Sigmoid colon (tissue), 7 donors: ENCODE results near the gene ZNF644. TPM values are rescaled to one million over a fixed set of nuclear protein-coding genes. Genes with fewer than 3 reads are reported as not detected.

ENCODE experiments used
- DNase-seq: peaks from one replicate; pipeline ENCODE4 v3.0.0-alpha.2; 2019
- H3K27ac ChIP-seq, 4 donors: fragments of 200-600 bp; sonication (generic); one replicate each; pipeline ENCODE4 v1.5.1; 2016 to 2019; ENCODE audit warnings: mild to moderate bottlenecking in 1 of 4
- H3K27me3 ChIP-seq, 3 donors: fragments of 200-600 bp; sonication (generic); one replicate each; pipeline ENCODE4 v1.5.1; 2019; ENCODE audit warnings: mild to moderate bottlenecking in 1 of 3
- H3K36me3 ChIP-seq, 4 donors: fragments of 200-600 bp; sonication (generic); one replicate each; pipeline ENCODE4 v1.5.1; 2016 to 2019
- H3K4me1 ChIP-seq, 4 donors: fragments of 200-600 bp; sonication (generic); one replicate each; pipeline ENCODE4 v1.5.1; 2017 to 2019
- H3K4me3 ChIP-seq, 4 donors: fragments of 200-600 bp; sonication (generic); one replicate each; pipeline ENCODE4 v1.5.1; 2017 to 2019; ENCODE audit warnings: mild to moderate bottlenecking in 2 of 4, moderate library complexity in 1 of 4
- H3K9me3 ChIP-seq, 4 donors: fragments of 200-600 bp in 3 of 4; sonication (generic) in 3 of 4; one replicate each; pipeline versions ENCODE4 v1.5.1 to v1.6.1; 2013 to 2019
- EP300 ChIP-seq, 4 donors: sonication (generic); formaldehyde crosslinking; IDR thresholded peaks; one replicate each; pipeline ENCODE4 v1.6.1; 2017; ENCODE audit warnings: antibody characterized with exemption in 4 of 4
- POLR2A ChIP-seq, 2 donors: fragments of 450-650 bp; IDR thresholded peaks; one replicate each; pipeline ENCODE4 v1.6.1; 2016; ENCODE audit warnings: antibody characterized with exemption in 2 of 2, mild to moderate bottlenecking in 2 of 2, moderate library complexity in 2 of 2
- POLR2AphosphoS5 ChIP-seq, 4 donors: sonication (generic); formaldehyde crosslinking; IDR thresholded peaks; one replicate each; pipeline ENCODE4 v1.6.1; 2017; ENCODE audit warnings: antibody characterized with exemption in 4 of 4
- WGBS, 2 donors: extraction: QIAGEN DNeasy Blood & Tissue Kit; methylation state at CpG; one replicate each; pipeline ENCODE4 v1.1.7; 2013; 5-methylcytosine and 5-hydroxymethylcytosine counted together
- intact Hi-C: fragments of 100-400 bp; cut with DNase I; formaldehyde crosslinking; loops from one replicate; pipeline ENCODE4 v1.15.1; 2023
- polyA plus RNA-seq, 3 donors: library from polyadenylated mRNA; stranded (reverse); fragments of 200-250 nt; gene quantifications; one replicate each; pipeline ENCODE4 v1.2.3, GENCODE V29; 2013
- total RNA-seq, 4 donors: library from RNA; depleted of rRNA; stranded (reverse); fragments of >200 nt; gene quantifications; one replicate each; pipeline ENCODE4 v1.1.0, GENCODE V29; 2016
- TF ChIP-seq, protein P1 (sequence below), 4 experiments: fragments of 450-650 bp in 3 of 4; fragments of 200-600 bp in 1 of 4; IDR thresholded peaks; one replicate each; pipeline ENCODE4 v1.5.1; 2016 to 2019; ENCODE audit warnings: antibody characterized with exemption in 4 of 4, mild to moderate bottlenecking in 3 of 4, moderate library complexity in 2 of 4
- donor health status: healthy with polysubstance abuse.
- donor health status: Bipolar disorder and iron deficiency.
- donor health status: healthy.

The ZNF644 gene
- total and polyA plus RNA-seq, 7 donors: 17.4 to 74.2 (median 55.1) TPM

DNA sequence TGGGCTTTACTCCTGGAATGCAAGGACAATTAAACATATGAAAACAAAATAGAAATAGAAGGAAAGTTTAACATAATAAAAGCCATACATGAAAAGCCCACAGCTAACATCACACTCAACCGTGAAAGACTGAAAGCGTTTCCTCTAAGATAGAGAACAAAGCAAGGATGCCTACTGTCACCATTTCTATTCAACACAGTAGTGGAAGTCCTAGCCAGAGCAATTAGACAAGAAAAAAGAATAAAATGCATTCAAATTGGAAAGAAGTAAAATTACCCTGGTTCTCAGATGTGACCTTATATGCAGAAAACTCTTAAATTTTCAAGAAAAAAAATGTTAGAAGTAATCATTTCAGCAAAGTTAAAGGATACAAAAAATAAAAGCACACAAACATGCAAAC, 34.0 kb downstream of the ZNF644 start:
- no peak for TF ChIP-seq POLR2AphosphoS5 (IDR thresholded peaks at IDR 0.05)
- TF ChIP-seq, protein P1, sequence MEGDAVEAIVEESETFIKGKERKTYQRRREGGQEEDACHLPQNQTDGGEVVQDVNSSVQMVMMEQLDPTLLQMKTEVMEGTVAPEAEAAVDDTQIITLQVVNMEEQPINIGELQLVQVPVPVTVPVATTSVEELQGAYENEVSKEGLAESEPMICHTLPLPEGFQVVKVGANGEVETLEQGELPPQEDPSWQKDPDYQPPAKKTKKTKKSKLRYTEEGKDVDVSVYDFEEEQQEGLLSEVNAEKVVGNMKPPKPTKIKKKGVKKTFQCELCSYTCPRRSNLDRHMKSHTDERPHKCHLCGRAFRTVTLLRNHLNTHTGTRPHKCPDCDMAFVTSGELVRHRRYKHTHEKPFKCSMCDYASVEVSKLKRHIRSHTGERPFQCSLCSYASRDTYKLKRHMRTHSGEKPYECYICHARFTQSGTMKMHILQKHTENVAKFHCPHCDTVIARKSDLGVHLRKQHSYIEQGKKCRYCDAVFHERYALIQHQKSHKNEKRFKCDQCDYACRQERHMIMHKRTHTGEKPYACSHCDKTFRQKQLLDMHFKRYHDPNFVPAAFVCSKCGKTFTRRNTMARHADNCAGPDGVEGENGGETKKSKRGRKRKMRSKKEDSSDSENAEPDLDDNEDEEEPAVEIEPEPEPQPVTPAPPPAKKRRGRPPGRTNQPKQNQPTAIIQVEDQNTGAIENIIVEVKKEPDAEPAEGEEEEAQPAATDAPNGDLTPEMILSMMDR (IDR thresholded peaks at IDR 0.05): no peak
- TF ChIP-seq POLR2A (IDR thresholded peaks at IDR 0.05): no peak
- TF ChIP-seq EP300 (IDR thresholded peaks at IDR 0.05): no peak
- H3K9me3 ChIP-seq: no peaks in the 10 kb centered on the region
- no peaks in the 10 kb centered on the region for H3K36me3 ChIP-seq
- intact Hi-C loops: no loop called here
- DNase-seq: no peak
- H3K4me1 ChIP-seq: peaks cover 0 to 30% (median 17%) of the 10 kb centered on the region in 4 donors
- H3K4me3 ChIP-seq: no peak overlapping the region
- no peaks in the 10 kb centered on the region for H3K27me3 ChIP-seq
- WGBS, 2 donors: 94 to 98% methylated on average over 2 of the region's 2 CpGs
- no peak overlapping the region for H3K27ac ChIP-seq

DNA sequence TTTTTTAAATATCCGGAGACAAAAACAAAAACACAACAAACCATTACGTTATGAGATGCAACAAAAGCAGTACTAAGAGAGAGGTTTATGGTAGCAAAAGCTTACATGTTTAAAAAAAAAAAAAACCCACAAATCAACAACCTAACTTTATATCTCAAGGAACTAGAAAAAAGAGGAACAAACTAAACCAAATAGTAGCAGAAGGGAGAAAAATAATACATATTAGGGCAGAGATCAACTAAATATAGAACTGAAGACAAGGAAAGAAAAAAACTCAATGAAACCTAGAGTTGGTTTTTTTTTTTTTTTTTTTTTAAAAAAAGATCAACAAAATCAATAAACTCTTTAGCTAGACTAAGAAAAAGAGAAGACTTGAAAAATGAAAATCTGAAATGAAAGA, 34.9 kb downstream of the ZNF644 start:
- intact Hi-C loops: no loop called here
- no peak overlapping the region for H3K27ac ChIP-seq
- DNase-seq: no peak
- H3K4me3 ChIP-seq: no peak overlapping the region
- H3K27me3 ChIP-seq: no peaks in the 10 kb centered on the region
- H3K9me3 ChIP-seq: no peaks in the 10 kb centered on the region
- H3K36me3 ChIP-seq: no peaks in the 10 kb centered on the region
- peaks cover 0 to 27% (median 13%) of the 10 kb centered on the region in 4 donors for H3K4me1 ChIP-seq
- WGBS, 2 donors: 75 to 91% methylated on average over 2 of the region's 2 CpGs
- TF ChIP-seq, protein P1 (IDR thresholded peaks at IDR 0.05): no peak
- TF ChIP-seq POLR2AphosphoS5 (IDR thresholded peaks at IDR 0.05) (no peak), EP300 (IDR thresholded peaks at IDR 0.05) (no peak), POLR2A (IDR thresholded peaks at IDR 0.05) (no peak)

DNA sequence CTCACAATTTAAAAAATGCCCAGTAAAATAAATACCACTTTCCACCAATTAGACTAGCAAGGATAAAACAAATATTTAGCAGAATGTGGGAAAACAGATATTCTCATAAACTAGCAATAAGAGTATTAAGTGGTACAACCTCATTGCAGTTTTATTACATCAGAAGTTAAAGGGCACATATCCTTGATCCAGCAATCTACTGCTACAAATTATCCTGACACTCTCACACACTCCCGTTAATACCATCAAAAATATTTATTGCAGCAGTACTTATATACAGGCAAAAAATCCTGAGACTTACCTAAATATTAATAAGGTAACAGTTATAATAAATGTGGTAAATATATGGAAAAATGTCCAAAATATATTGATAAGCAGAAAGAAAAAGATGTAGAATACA, 44.3 kb downstream of the ZNF644 start:
- DNase-seq: no peak
- 81 to 86% methylated on average over 1 of the region's 1 CpG for WGBS, 2 donors
- peaks cover 0 to 37% (median 15%) of the 10 kb centered on the region in 4 donors for H3K4me1 ChIP-seq

DNA sequence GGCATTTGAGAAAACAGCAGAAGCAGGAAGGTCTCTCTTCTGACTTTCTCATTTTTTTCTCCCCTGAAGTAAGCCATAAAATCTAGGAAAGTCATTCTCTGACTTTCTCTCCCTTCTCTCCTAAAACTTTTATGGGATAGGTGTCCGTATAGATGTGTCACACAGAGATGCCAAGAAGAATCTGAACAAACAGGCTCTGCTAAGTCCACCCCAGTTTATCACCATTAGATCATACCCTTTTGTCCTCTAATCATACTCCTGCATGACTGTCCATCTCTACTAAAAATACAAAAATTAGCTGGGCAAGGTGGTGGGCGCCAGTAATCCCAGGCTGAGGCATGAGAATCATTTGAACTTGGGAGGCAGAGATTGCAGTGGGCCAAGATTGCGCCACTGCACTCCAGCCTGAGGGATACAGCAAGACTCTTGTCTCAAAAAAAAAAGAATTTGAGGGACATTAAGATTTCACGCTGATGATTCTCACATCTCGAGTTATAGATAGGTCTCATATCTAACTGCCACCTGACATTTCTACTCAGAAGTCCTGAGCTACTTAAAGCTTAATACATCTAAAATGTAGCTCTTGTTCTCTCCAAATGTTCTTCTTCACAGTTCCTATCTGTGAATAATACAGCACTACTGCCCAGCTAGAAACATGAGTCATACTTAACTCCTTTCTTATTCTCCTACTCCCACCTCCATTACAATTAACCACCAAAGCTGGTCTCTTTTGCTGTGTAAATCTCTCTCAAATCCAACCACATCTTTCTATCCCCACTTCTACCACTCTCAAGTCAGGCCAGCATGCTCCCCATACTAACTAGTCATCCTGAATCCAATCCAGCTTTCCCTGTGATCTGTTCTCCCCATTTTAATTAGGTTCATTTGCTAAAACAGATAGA, 47.7 kb downstream of the ZNF644 start:
- Histone ChIP-seq H3K27ac (peak overlapping the region in 1 of 4 donors; percentile 23), H3K27me3 (no peaks in the 10 kb centered on the region), H3K9me3 (no peaks in the 10 kb centered on the region), H3K4me3 (no peak overlapping the region), H3K36me3 (peaks cover 0 to 15% (median 5%) of the 10 kb centered on the region in 4 donors), H3K4me1 (peaks cover 0 to 26% (median 15%) of the 10 kb centered on the region in 4 donors)
- TF ChIP-seq EP300 (IDR thresholded peaks at IDR 0.05): no peak
- no peak for TF ChIP-seq POLR2AphosphoS5 (IDR thresholded peaks at IDR 0.05)
- TF ChIP-seq, protein P1 (IDR thresholded peaks at IDR 0.05): no peak
- TF ChIP-seq POLR2A (IDR thresholded peaks at IDR 0.05): no peak
- DNase-seq: no peak
- WGBS, 2 donors: 93 to 96% methylated on average over 5 of the region's 5 CpGs
- intact Hi-C loops: no loop called here

More for the DNA sequence above, 44.3 kb downstream of the ZNF644 start:
- Histone ChIP-seq H3K27me3 (no peaks in the 10 kb centered on the region), H3K4me3 (no peak overlapping the region), H3K9me3 (no peaks in the 10 kb centered on the region), H3K27ac (no peak overlapping the region), H3K36me3 (peaks cover 0 to 17% (median 5%) of the 10 kb centered on the region in 4 donors)
- intact Hi-C loops: no loop called here
- TF ChIP-seq, protein P1 (IDR thresholded peaks at IDR 0.05): no peak
- TF ChIP-seq EP300 (IDR thresholded peaks at IDR 0.05) (no peak), POLR2AphosphoS5 (IDR thresholded peaks at IDR 0.05) (no peak), POLR2A (IDR thresholded peaks at IDR 0.05) (no peak)
